Ectodermal cell (in vitro differentiated cells): ENCODE results near the gene LRRC71.

Experiments used
- H3K27ac ChIP-seq: 2 replicates; pipeline ENCODE4 v1.7.0; 2013; ENCODE audit warnings: mild to moderate bottlenecking, low read depth, low read length; ENCODE audit not compliant: insufficient read depth, poor library complexity, severe bottlenecking
- H3K27me3 ChIP-seq: 2 replicates; pipeline ENCODE4 v1.7.0; 2013; ENCODE audit warnings: mild to moderate bottlenecking, low read length; ENCODE audit not compliant: insufficient read depth, control insufficient read depth, poor library complexity, severe bottlenecking
- H3K36me3 ChIP-seq: one replicate; pipeline ENCODE4 v1.7.0; 2013; ENCODE audit warnings: low read length; ENCODE audit not compliant: control insufficient read depth, insufficient read depth
- H3K4me1 ChIP-seq: one replicate; pipeline ENCODE4 v1.7.0; 2013; ENCODE audit warnings: low read length; ENCODE audit not compliant: control insufficient read depth, insufficient read depth
- H3K4me3 ChIP-seq: 2 replicates; pipeline ENCODE4 v1.7.0; 2013; ENCODE audit warnings: low read depth, low read length, control low read depth; ENCODE audit not compliant: insufficient read depth
- H3K9me3 ChIP-seq: 2 replicates; pipeline ENCODE4 v1.7.0; 2013; ENCODE audit warnings: mild to moderate bottlenecking, low read length, moderate library complexity; ENCODE audit not compliant: control insufficient read depth
- WGBS, 2 experiments: methylation state at CpG; one replicate each; pipeline ENCODE4 v1.1.7; 2013; ENCODE audit warnings: missing lambda C conversion rate in 2 of 2; 5-methylcytosine and 5-hydroxymethylcytosine counted together

LRRC71 gene

GRCh38 chr1:156959925-156960324, 39.5 kb downstream of the LRRC71 start:
- no peaks in the 10 kb centered on the region for H3K9me3 ChIP-seq
- no peak overlapping the region for H3K27ac ChIP-seq
- no peaks in the 10 kb centered on the region for H3K4me1 ChIP-seq
- 94 to 95% methylated on average over 6 of the region's 6 CpGs for WGBS, 2 experiments
- peaks cover 56% of the 10 kb centered on the region for H3K36me3 ChIP-seq
- H3K27me3 ChIP-seq: no peaks in the 10 kb centered on the region
- no peak overlapping the region for H3K4me3 ChIP-seq

GRCh38 chr1:156961709-156962108, 41.3 kb downstream of the LRRC71 start:
- Histone ChIP-seq H3K36me3 (peaks cover 41% of the 10 kb centered on the region), H3K27ac (no peak overlapping the region), H3K9me3 (no peaks in the 10 kb centered on the region), H3K4me1 (no peaks in the 10 kb centered on the region), H3K4me3 (no peak overlapping the region), H3K27me3 (no peaks in the 10 kb centered on the region)
- 75 to 86% methylated on average over 4 of the region's 4 CpGs for WGBS, 2 experiments

- peaks cover 22% of the 10 kb centered on the region for H3K36me3 ChIP-seq
- WGBS, 2 experiments: 95% methylated on average over 3 of the region's 3 CpGs
- no peak overlapping the region for H3K27ac ChIP-seq
Observed at GRCh38 chr1:156963621-156964020, 43.2 kb downstream of the LRRC71 start.

GRCh38 chr1:156964441-156964840, 44.0 kb downstream of the LRRC71 start:
- 89 to 95% methylated on average over 2 of the region's 2 CpGs for WGBS, 2 experiments
- H3K4me3 ChIP-seq: no peak overlapping the region
- H3K27me3 ChIP-seq: no peaks in the 10 kb centered on the region
- H3K4me1 ChIP-seq: no peaks in the 10 kb centered on the region
- H3K9me3 ChIP-seq: no peaks in the 10 kb centered on the region
- H3K27ac ChIP-seq: no peak overlapping the region
- H3K36me3 ChIP-seq: peaks cover 18% of the 10 kb centered on the region

More at GRCh38 chr1:156963621-156964020, 43.2 kb downstream of the LRRC71 start:
- Histone ChIP-seq H3K9me3 (no peaks in the 10 kb centered on the region), H3K4me1 (no peaks in the 10 kb centered on the region), H3K27me3 (no peaks in the 10 kb centered on the region), H3K4me3 (no peak overlapping the region)

- no peak overlapping the region for H3K4me3 ChIP-seq
- no peaks in the 10 kb centered on the region for H3K27me3 ChIP-seq
- H3K4me1 ChIP-seq: no peaks in the 10 kb centered on the region
- WGBS, 2 experiments: 94 to 96% methylated on average over 3 of the region's 3 CpGs
- H3K9me3 ChIP-seq: no peaks in the 10 kb centered on the region
- peaks cover 20% of the 10 kb centered on the region for H3K36me3 ChIP-seq
- no peak overlapping the region for H3K27ac ChIP-seq
Observed at GRCh38 chr1:156969496-156969895, 49.1 kb downstream of the LRRC71 start.

- Histone ChIP-seq H3K27me3 (no peaks in the 10 kb centered on the region), H3K27ac (no peak overlapping the region), H3K4me3 (no peak overlapping the region), H3K9me3 (no peaks in the 10 kb centered on the region), H3K36me3 (peaks cover 26% of the 10 kb centered on the region), H3K4me1 (no peaks in the 10 kb centered on the region)
- 93 to 95% methylated on average over 3 of the region's 3 CpGs for WGBS, 2 experiments
Observed at GRCh38 chr1:156970017-156970416, 49.6 kb downstream of the LRRC71 start.

- Histone ChIP-seq H3K4me3 (no peak overlapping the region), H3K36me3 (peaks cover 46% of the 10 kb centered on the region), H3K9me3 (no peaks in the 10 kb centered on the region), H3K4me1 (no peaks in the 10 kb centered on the region), H3K27ac (no peak overlapping the region), H3K27me3 (no peaks in the 10 kb centered on the region)
- WGBS, 2 experiments: 91 to 98% methylated on average over 2 of the region's 2 CpGs
Observed at GRCh38 chr1:156973417-156973816, 53.0 kb downstream of the LRRC71 start.

GRCh38 chr1:156975084-156975483, 54.7 kb downstream of the LRRC71 start:
- H3K27me3 ChIP-seq: no peaks in the 10 kb centered on the region
- no peak overlapping the region for H3K27ac ChIP-seq
- peaks cover 41% of the 10 kb centered on the region for H3K36me3 ChIP-seq
- no peak overlapping the region for H3K4me3 ChIP-seq
- no peaks in the 10 kb centered on the region for H3K4me1 ChIP-seq
- H3K9me3 ChIP-seq: no peaks in the 10 kb centered on the region
- WGBS, 2 experiments: 67 to 100% methylated on average over 1 to 2 of the region's 2 CpGs

GRCh38 chr1:156980551-156980950, 60.1 kb downstream of the LRRC71 start:
- 97 to 100% methylated on average over 2 to 3 of the region's 4 CpGs for WGBS, 2 experiments
- H3K27me3 ChIP-seq: no peaks in the 10 kb centered on the region
- no peak overlapping the region for H3K27ac ChIP-seq
- no peak overlapping the region for H3K4me3 ChIP-seq
- peaks cover 31% of the 10 kb centered on the region for H3K36me3 ChIP-seq
- H3K9me3 ChIP-seq: no peaks in the 10 kb centered on the region
- H3K4me1 ChIP-seq: no peaks in the 10 kb centered on the region
